Measurements from ENCODE around the gene UTP11.

DNA sequence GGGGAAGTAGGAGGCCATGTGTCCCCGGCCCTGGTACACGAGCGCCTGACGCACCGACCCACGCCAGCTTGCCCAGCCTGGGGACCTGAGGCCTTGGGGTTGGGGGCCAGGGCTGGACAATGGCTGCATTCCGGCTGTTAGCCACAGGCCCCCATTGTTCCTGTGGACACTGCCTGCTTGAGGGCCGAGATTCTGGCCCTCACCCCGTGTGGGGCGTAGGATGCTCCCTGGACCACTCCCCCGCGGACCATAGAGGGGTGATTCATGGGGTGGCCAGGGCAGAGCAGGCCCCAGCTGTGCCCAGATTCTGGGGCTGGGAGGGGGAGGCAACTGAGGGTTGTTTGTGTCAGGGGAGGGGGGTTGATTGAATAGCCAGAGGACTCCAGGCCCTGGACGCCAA is 22.3 kb downstream of the UTP11 start:
- TF ChIP-seq, protein P1, sequence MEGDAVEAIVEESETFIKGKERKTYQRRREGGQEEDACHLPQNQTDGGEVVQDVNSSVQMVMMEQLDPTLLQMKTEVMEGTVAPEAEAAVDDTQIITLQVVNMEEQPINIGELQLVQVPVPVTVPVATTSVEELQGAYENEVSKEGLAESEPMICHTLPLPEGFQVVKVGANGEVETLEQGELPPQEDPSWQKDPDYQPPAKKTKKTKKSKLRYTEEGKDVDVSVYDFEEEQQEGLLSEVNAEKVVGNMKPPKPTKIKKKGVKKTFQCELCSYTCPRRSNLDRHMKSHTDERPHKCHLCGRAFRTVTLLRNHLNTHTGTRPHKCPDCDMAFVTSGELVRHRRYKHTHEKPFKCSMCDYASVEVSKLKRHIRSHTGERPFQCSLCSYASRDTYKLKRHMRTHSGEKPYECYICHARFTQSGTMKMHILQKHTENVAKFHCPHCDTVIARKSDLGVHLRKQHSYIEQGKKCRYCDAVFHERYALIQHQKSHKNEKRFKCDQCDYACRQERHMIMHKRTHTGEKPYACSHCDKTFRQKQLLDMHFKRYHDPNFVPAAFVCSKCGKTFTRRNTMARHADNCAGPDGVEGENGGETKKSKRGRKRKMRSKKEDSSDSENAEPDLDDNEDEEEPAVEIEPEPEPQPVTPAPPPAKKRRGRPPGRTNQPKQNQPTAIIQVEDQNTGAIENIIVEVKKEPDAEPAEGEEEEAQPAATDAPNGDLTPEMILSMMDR (IDR thresholded peaks at IDR 0.05; ENCODE audit: low read depth, low read length, missing input control) = no peak
- no peak for TF ChIP-seq REST (IDR thresholded peaks at IDR 0.05)
- no peak for TF ChIP-seq TAF1 (conservative IDR thresholded peaks at IDR 0.05)
- no peak for TF ChIP-seq RAD21 (IDR thresholded peaks at IDR 0.05)
- TF ChIP-seq ATF3 (IDR thresholded peaks at IDR 0.05) = no peak
- no peak for TF ChIP-seq JUND (IDR thresholded peaks at IDR 0.05)
- TF ChIP-seq RXRA (IDR thresholded peaks at IDR 0.05) = no peak
- no peak for TF ChIP-seq NR2F2 (IDR thresholded peaks at IDR 0.05)
- TF ChIP-seq, protein P2, sequence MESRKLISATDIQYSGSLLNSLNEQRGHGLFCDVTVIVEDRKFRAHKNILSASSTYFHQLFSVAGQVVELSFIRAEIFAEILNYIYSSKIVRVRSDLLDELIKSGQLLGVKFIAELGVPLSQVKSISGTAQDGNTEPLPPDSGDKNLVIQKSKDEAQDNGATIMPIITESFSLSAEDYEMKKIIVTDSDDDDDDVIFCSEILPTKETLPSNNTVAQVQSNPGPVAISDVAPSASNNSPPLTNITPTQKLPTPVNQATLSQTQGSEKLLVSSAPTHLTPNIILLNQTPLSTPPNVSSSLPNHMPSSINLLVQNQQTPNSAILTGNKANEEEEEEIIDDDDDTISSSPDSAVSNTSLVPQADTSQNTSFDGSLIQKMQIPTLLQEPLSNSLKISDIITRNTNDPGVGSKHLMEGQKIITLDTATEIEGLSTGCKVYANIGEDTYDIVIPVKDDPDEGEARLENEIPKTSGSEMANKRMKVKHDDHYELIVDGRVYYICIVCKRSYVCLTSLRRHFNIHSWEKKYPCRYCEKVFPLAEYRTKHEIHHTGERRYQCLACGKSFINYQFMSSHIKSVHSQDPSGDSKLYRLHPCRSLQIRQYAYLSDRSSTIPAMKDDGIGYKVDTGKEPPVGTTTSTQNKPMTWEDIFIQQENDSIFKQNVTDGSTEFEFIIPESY (IDR thresholded peaks at IDR 0.05) = no peak
- TF ChIP-seq HNF4G (IDR thresholded peaks at IDR 0.05) = no peak
